Measurements from ENCODE around the gene CD28.

The CD28 gene

DNA sequence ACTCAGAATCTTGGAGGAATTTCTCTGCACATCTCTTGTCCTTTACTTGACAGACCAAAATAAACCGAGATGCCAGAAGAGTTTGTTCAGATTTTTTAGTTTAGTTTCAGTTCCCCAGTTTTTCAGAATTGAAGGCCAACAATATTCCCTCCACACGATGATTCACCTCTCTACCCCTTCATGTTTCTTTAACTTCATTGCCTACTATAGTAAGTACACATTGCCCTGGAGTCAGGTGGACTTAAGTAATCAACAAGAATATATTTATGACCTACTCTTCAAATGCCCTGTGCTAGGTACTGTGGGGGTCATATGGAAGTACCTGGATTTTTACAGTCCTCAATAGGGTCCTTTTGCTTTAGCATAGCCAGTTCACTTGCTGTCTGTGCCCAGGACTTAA lies 81.5 kb downstream of the CD28 start:
- Histone ChIP-seq H3K27me3 (ENCODE audit: insufficient read depth, poor library complexity, severe bottlenecking) (no peaks in the 10 kb centered on the region), H3K4me3 (replicated peaks; ENCODE audit: insufficient read depth, low read length) (no peak overlapping the region), H3K27ac (replicated peaks) (no peak overlapping the region)
- TF ChIP-seq, protein P1, sequence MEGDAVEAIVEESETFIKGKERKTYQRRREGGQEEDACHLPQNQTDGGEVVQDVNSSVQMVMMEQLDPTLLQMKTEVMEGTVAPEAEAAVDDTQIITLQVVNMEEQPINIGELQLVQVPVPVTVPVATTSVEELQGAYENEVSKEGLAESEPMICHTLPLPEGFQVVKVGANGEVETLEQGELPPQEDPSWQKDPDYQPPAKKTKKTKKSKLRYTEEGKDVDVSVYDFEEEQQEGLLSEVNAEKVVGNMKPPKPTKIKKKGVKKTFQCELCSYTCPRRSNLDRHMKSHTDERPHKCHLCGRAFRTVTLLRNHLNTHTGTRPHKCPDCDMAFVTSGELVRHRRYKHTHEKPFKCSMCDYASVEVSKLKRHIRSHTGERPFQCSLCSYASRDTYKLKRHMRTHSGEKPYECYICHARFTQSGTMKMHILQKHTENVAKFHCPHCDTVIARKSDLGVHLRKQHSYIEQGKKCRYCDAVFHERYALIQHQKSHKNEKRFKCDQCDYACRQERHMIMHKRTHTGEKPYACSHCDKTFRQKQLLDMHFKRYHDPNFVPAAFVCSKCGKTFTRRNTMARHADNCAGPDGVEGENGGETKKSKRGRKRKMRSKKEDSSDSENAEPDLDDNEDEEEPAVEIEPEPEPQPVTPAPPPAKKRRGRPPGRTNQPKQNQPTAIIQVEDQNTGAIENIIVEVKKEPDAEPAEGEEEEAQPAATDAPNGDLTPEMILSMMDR (IDR thresholded peaks at IDR 0.05; ENCODE audit: insufficient read depth, low read length) = no peak
- TF ChIP-seq POLR2AphosphoS5 (IDR thresholded peaks at IDR 0.05; ENCODE audit: low read depth) (no peak), REST (IDR thresholded peaks at IDR 0.05; ENCODE audit: insufficient replicate concordance, low read depth) (no peak), GABPA (IDR thresholded peaks at IDR 0.05; ENCODE audit: low read depth) (no peak), SPI1 (IDR thresholded peaks at IDR 0.05; ENCODE audit: borderline replicate concordance, low read depth) (no peak)
- no peak for DNase-seq (ENCODE audit: low read depth in 1 of 2, low spot score in 1 of 2)
